ENCODE results near the gene C3orf85. TPM values are rescaled to one million over a fixed set of nuclear protein-coding genes. Genes with fewer than 3 reads are reported as not detected.
"Not testable (repeated sequence)": the region's sequence is repeated elsewhere in the genome, so short reads cannot be mapped to it uniquely, and the experiment has no call there.

C3orf85 gene
- total and polyA plus RNA-seq, 10 of the 15 experiments (the other 5 are each of a cell fraction or from before 2014, with no cell fraction given) = not detected

DNA sequence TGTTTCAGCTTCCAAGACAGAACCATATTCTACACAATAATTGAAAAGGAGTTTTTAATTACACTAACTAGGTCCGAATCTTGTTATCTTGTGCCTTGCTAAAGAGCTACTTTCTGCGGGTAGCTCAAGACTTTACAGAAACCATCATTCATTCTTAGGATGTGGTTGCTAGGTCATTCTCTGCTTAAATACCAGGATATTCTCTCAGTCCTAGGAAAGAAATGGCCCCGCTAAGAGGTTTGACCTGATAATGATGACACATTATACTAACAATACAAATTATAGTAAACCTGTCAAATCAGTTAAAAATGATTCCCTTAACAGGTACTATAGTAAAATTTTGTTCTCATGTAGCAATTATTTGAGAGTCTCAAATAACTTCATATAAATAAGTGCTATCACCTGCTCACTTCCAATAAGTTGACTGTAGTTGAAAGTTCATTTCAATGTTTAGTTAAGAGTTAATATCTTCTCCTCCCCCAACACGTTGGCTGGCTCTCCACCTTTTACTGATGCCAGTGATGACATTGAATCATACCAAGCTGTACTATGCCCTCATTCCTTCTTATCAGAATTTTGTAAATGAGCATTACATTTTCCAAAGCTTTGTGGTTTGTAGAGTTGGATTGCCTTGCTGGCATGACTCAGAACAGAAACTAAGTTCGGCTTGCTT is 3.6 kb upstream of the C3orf85 start:
- in situ Hi-C loops (cut with MboI) (no loop called here), intact Hi-C loops (cut with micrococcal nuclease; ENCODE audit: unreplicated experiment) (no loop called here)
- Histone ChIP-seq H2AFZ (ENCODE audit: control insufficient read depth, low read depth, low read length) (no peak overlapping the region), H3K27me3 (replicated peaks in 1 of 2; ENCODE audit: control insufficient read depth in 2 of 2, insufficient read depth in 2 of 2, low read length in 1 of 2) (no peaks in the 10 kb centered on the region), H3K36me3 (ENCODE audit: control insufficient read depth in 2 of 2, insufficient read depth in 2 of 2, low read length in 1 of 2) (no peaks in the 10 kb centered on the region), H4K20me1 (ENCODE audit: control insufficient read depth, insufficient read depth) (no peaks in the 10 kb centered on the region), H3K4me3 (no peak overlapping the region), H3K79me2 (ENCODE audit: control insufficient read depth, insufficient read depth, low read length) (no peaks in the 10 kb centered on the region), H3K4me2 (ENCODE audit: control insufficient read depth, insufficient read depth) (no peak overlapping the region), H3K9ac (ENCODE audit: control insufficient read depth, insufficient read depth, low read length) (no peak overlapping the region), H3K27ac (ENCODE audit: control insufficient read depth, insufficient read depth) (no peak overlapping the region), H3K9me3 (replicated peaks; ENCODE audit: control insufficient read depth, insufficient read depth, low read length) (no peaks in the 10 kb centered on the region), H3K4me1 (ENCODE audit: control insufficient read depth, insufficient read depth, low read length) (no peaks in the 10 kb centered on the region)
- CTCF ChIA-PET = interaction anchor here (0.6 to 1.1 kb wide), 2 partner anchors 35 to 50 kb away, joined by 3 read pairs; no protein-coding TSS in a partner anchor
- TF ChIP-seq CREB1 (IDR thresholded peaks at IDR 0.05; ENCODE audit: low read depth) (no peak), CHD1 (IDR thresholded peaks at IDR 0.05; ENCODE audit: low read depth, low read length) (no peak), CEBPB (IDR thresholded peaks at IDR 0.05; ENCODE audit: borderline replicate concordance in 1 of 2, low read depth in 2 of 2, low read length in 2 of 2) (no peak)
- FAIRE-seq (no peak), ATAC-seq (no peak), DNase-seq (ENCODE audit: low read depth, low spot score) (no peak)
- BruUV-seq (replicated peaks) = no TSS peak
- 47% methylated on average over 5 of the region's 5 CpGs for WGBS (ENCODE audit: insufficient coverage, insufficient replicate concordance, low lambda C conversion rate, missing lambda C conversion rate)
- POLR2A ChIA-PET = no interaction called here
- RAD21 ChIA-PET (ENCODE audit: unreplicated experiment) = interaction anchor here (0.6 kb wide), 1 partner anchor 15 kb away, joined by 3 read pairs; no protein-coding TSS in a partner anchor
- SMC1A ChIA-PET (ENCODE audit: uncharacterized antibody, unreplicated experiment) = no interaction called here

DNA sequence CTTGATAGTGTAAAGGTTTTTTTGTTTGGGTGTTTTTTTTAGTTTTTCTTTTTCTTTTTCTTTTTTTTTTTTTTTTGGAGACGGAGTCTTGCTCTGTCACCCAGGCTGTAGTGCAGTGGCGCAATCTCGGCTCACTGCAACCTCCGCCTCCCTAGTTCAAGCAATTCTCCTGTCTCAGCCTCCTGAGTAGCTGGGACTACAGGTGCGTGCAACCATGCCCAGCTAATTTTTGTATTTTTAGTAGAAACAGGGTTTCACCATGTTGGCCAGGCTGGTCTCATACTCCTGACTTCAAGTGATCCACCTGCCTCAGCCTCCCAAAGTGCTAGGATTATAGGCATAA is 3.1 kb upstream of the C3orf85 start:
- H4K20me1 ChIP-seq (ENCODE audit: control insufficient read depth, insufficient read depth); ATAC-seq; intact Hi-C loops (cut with micrococcal nuclease; ENCODE audit: unreplicated experiment); H3K9ac ChIP-seq (ENCODE audit: control insufficient read depth, insufficient read depth, low read length); H3K27ac ChIP-seq (ENCODE audit: control insufficient read depth, insufficient read depth); BruUV-seq (replicated peaks); H3K36me3 ChIP-seq (ENCODE audit: control insufficient read depth in 2 of 2, insufficient read depth in 2 of 2, low read length in 1 of 2); H2AFZ ChIP-seq (ENCODE audit: control insufficient read depth, low read depth, low read length); H3K9me3 ChIP-seq (replicated peaks; ENCODE audit: control insufficient read depth, insufficient read depth, low read length); H3K27me3 ChIP-seq (replicated peaks in 1 of 2; ENCODE audit: control insufficient read depth in 2 of 2, insufficient read depth in 2 of 2, low read length in 1 of 2); SMC1A ChIA-PET (ENCODE audit: uncharacterized antibody, unreplicated experiment); DNase-seq (ENCODE audit: low read depth, low spot score); H3K4me2 ChIP-seq (ENCODE audit: control insufficient read depth, insufficient read depth); H3K79me2 ChIP-seq (ENCODE audit: control insufficient read depth, insufficient read depth, low read length); POLR2A ChIA-PET; H3K4me1 ChIP-seq (ENCODE audit: control insufficient read depth, insufficient read depth, low read length); FAIRE-seq; H3K4me3 ChIP-seq; in situ Hi-C loops (cut with MboI): not testable (repeated sequence)
- ChIA-PET RAD21 (ENCODE audit: unreplicated experiment) (interaction anchor here (0.6 kb wide), 1 partner anchor 15 kb away, joined by 3 read pairs; no protein-coding TSS in a partner anchor), CTCF (interaction anchor here (0.6 kb wide), 1 partner anchor 35 kb away, joined by 3 read pairs; no protein-coding TSS in a partner anchor)
- 63% methylated on average over 1 of the region's 5 CpGs for WGBS (ENCODE audit: insufficient coverage, insufficient replicate concordance, low lambda C conversion rate, missing lambda C conversion rate)
